GM19240 (cell line): ENCODE measurements around the gene SMYD3.

Source experiments
- DNase-seq: peaks from one replicate; pipeline ENCODE4 v3.0.0; 2011; ENCODE audit warnings: low spot score; ENCODE audit not compliant: insufficient read length

Gene SMYD3

GRCh38 chr1:246218686-246219085 lies 288.4 kb downstream of the SMYD3 start:
- DNase-seq = no peak

- no peak for DNase-seq
Observed at GRCh38 chr1:246216906-246217305, 290.2 kb downstream of the SMYD3 start.

DNA sequence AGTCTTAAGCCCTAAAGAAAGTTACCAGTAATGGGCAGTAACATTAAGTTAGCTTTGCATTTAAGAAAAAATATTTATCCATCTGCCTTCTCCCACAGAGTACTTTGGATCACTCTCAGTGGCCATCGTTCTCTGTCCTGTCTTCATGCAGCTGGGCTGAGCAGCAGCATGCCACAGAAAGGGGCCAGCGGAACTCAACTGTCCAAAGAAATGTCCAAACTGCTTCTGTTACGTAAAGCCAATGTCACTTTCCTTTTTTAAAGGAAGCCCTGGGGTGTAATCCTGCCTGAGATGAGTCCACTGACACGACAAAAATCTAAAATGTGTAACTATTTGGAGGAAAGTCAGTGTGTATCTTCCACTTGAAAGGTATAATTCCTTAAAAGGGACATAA lies 291.6 kb downstream of the SMYD3 start:
- no peak for DNase-seq

GRCh38 chr1:246214708-246215509 lies 292.2 kb downstream of the SMYD3 start:
- peak; percentile 34 for DNase-seq

DNA sequence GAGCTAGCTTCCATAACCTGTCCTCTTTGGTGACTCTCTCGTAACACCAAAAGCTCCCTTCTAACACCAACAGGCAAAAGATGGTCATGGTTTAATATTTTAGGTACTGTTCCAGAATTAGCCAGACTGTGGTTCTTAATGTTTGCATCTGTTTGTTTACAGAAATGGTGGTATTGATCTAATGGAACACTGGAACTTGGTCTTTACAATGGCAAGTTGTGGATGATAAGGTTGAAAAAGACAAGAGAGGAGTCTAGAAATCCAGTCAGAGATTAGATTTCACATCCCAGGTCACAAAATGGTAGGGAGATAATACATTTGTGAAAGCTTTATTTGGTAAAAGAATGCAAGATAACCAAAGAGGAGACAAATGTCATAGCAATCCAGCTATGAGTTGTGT lies 293.1 kb downstream of the SMYD3 start:
- DNase-seq = no peak

DNA sequence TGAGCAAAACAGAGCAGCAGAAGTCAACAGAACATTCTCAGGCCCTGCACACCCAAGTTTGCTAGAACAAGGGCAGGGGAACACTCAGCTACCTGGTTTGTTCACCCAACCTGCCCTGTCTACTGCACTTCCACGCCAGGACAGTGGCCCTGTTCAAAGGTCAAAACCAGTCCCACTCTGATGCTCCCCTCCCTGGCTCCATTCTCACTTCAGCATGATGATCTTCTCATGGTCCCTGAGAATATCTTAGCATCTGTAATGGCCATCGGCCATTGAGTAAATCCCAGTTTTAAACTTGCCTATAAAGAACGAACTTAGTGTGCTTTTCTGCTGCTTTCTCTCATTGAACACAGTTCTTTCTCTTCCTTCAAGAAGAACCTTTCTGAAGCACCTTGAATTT lies 293.6 kb downstream of the SMYD3 start:
- no peak for DNase-seq

DNA sequence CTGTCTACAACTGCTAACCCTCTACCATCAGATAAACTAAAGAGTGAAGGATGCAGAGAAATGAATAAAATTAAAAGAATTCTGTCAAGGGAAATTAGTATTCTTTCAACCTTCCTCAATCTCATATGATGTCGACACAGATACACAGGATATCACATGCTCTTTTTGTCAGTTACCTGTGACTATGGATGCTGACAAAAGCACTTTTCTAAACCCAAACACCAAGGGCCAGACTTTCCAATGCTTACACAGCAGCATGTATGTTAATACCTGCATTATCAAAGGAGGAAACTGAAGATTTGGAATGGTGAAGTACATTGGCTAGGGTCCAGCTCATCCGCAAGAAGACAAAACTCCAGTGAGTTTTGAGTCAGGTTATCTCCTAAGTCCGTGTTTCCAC lies 294.0 kb downstream of the SMYD3 start:
- DNase-seq = no peak

DNA sequence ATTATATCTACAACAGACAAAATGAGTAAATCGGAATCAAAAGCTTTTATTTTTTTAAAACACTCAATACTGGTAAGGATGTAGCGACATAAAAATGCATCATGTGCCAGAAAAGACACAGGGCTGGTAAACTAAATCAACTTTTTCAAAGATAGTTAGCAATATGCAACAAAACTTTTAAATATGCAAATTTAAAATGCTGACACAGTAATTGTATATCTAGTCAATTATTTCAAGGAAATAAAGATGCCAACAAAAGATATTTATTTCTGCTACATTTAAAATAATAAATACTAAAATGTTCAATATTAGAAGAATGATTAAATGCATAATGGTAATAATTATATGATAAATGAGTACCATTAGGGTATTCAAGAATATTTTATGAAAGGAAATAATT lies 295.1 kb downstream of the SMYD3 start:
- DNase-seq = no peak

DNA sequence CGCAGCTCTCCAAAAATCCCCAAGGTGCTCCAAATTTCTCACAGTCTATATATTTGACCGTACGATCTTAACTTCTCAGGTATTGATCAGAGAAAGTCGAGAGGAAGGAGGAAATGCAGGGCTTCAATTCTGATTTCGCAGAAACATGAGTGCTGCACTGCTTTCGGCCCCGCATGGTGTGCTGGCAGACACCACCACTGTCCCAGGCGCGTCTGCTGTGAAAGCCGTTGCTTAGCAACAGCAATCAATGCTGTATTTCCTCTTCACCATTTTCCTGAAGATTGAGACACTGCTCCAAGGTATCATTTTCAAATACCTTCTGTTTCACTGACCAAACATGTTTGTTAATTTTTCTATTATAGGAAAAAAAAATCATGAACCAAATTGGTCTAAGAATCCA lies 296.3 kb downstream of the SMYD3 start:
- DNase-seq = no peak

DNA sequence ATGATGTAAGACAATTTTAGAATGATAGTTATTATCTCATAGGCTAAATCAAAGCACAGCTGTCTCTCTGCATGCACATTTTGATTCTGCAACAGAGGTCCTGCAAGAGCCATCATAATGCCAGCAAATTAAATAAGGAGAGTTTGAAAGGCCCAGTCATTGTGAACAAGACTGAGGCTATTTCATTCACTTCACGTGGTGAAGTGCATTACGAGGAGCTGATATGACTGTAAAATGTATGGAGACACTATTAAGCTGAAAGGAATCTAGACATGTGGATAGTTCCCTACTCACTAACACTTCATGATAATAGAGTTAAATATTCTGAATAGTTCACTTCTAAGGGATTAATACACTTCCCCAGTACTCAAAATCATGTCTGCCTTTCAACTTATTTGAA lies 299.0 kb downstream of the SMYD3 start:
- no peak for DNase-seq

- DNase-seq = no peak
Observed at GRCh38 chr1:246203180-246203579, 303.9 kb downstream of the SMYD3 start.

- DNase-seq = no peak
Observed at GRCh38 chr1:246200738-246201137, 306.3 kb downstream of the SMYD3 start.

DNA sequence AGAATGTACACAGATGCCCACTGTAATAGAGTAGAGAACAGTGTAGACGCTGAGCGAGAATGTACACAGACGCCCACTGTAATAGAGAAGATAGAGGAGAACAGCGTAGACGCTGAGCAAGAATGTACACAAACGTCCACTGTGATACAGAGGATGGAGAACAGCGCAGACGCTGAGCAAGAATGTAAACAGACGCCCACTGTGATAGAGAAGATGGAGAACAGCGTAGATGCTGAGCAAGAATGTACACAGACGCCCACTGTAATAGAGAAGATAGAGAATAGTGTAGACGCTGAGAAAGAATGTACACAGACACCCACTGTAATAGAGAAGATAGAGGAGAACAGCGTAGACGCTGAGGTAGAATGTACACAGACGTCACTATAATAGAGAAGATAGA lies 306.9 kb downstream of the SMYD3 start:
- DNase-seq = no peak

- DNase-seq = no peak
Observed at GRCh38 chr1:246199086-246199645, 307.9 kb downstream of the SMYD3 start.

DNA sequence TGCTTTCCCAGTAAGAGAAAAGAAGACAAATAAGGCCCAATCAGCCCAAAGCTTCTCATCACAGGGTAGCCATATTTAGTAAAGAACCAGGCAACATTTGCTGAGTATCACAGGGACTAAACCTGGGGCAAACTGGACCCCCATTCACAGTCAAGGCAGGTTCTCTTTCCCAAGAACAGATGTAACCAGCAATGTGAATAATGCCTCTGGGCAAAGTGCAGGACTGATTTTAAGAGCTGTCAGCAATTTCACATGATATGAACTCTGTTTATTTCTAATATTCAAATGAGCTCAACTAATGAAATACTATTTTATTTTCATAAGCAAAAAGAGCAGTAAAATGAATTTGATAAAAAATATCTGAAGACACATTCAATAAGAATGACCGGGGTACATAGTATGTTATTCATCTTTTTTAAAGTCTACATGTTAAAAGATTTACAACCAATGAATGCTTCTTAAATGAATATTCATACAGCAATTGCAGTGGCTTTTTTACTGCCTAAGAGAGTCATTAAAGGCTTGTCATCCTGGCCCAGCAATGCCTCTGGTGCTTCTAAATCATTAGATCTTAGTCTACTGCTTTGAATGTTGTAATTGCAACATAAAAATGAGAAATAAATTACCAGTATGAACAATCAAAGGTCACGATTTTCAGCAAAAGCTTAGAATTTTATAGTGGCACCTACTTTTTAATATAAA lies 308.8 kb downstream of the SMYD3 start:
- DNase-seq = no peak

GRCh38 chr1:246197076-246197475 lies 310.0 kb downstream of the SMYD3 start:
- no peak for DNase-seq

DNA sequence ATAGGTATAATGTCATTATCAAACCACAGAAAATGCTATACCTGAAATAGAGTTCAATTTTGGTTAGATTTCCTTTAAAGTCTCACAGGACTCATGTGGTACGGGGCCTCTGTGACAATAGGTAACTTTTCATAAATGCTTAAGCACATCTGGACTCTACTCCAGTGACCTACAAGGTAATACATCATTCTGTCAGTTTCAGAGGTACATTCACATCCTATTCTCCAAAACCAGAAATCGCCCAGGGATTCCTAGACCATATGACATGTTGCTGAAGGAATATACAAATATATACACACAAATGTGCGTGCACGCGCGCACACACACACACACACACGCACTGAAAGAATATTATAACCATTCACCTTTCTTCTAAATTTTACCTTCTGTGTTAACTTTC lies 311.8 kb downstream of the SMYD3 start:
- no peak for DNase-seq

DNA sequence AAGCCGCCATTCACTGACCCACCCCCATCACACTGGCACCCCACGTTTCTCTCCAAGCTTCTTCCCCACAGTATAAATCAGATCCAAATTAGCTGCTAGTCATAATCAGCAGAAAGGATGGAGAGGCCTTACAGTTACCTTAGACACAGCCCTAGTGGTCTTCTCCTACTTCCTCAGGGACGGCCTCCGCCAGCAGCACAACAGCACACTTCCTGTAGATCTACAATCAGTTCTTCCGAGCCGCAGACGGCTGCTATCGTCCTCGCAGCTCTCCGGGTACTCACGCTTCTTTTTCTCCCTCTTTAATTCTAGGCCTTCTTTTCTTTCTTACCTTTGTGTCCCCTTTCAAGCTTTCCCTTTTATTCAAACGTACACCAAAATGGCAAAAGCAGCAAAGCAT lies 313.5 kb downstream of the SMYD3 start:
- DNase-seq = no peak

- no peak for DNase-seq
Observed at GRCh38 chr1:246189126-246189525, 318.0 kb downstream of the SMYD3 start.

- no peak for DNase-seq
Observed at GRCh38 chr1:246187834-246188372, 319.2 kb downstream of the SMYD3 start.

- no peak for DNase-seq
Observed at GRCh38 chr1:246184503-246184902, 322.6 kb downstream of the SMYD3 start.

GRCh38 chr1:246182149-246182851 lies 324.8 kb downstream of the SMYD3 start:
- DNase-seq = no peak
